ENCODE data around the gene GPSM3.
A peak's percentile ranks its signal among the peaks of the same experiment; 100 is the strongest.

GPSM3 gene

DNA sequence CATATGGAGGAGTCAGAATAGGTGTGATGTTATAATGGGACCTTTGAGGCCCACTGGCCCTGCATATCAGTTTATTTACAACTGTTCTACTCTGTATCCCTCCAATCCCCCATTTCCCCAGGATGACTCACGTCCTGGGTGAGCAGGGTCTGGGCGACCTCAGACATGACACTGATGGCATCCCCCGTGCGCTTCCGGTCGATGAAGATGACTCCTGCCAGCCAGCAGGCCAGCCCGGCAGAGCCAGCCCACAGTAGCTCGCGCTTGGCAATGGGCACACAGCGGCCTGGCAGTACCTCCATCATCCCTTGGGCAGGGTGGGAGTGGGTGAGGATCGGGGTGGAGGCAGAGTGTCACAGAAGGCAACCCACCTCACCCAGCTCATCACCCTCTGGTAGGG is 22.1 kb downstream of the GPSM3 start:
- no peak for DNase-seq

DNA sequence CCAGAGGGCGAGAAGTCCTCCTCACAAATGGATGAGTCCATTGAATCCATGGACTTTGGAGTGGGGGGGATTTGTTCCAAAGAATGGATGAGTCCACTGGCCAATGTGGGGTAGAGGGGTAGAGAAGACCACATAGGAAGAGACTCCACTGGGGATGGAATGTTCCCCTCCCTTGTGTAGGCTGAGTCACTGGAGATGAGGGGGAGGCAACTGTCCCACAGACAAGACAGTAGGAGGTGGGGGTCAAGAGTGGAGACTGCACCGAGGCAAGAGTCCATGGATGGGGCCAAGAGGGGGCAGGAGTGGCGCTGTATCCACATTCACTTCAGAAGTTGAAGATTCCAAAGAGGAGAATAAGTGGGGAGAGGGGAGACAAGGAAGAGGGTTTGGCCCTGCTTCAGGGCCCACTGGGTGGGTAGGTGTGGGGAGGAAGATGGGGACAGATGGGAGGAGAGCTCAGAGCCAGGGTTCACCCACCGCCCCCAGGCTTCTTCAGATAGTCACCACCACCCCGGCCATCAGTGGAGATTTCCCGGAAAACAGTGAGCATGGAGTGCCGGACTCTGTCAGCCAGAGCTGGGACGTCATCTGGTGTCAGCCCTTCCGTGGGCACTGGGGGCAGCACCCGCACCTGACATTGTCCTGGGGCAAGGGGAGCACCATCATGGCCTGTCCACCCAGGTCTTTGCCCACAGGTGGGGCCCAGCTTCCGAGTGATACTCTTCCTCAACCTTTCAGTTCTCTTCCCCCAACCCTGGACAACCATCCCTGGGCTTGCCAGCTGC is 23.4 kb downstream of the GPSM3 start:
- DNase-seq = no peak

DNA sequence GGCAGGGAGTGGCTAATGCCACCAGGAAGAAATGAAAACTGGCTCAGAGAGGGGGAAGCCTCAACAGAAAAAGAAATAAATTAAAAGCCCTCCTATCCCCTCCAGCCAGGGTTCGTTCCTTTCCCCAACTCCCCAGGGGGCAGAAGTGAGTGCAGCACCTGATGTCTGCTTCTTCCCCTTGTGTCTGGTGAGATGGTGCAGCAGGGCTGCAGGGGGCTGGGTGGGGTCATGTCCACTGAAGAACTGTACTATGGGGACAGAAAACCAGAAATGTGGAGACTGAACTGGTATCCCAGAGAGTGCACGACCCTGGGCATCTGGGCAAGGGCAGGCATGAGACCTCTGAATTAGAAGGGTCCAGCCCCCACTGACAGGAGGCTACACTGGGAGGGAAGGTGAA is 24.1 kb downstream of the GPSM3 start:
- no peak for DNase-seq

DNA sequence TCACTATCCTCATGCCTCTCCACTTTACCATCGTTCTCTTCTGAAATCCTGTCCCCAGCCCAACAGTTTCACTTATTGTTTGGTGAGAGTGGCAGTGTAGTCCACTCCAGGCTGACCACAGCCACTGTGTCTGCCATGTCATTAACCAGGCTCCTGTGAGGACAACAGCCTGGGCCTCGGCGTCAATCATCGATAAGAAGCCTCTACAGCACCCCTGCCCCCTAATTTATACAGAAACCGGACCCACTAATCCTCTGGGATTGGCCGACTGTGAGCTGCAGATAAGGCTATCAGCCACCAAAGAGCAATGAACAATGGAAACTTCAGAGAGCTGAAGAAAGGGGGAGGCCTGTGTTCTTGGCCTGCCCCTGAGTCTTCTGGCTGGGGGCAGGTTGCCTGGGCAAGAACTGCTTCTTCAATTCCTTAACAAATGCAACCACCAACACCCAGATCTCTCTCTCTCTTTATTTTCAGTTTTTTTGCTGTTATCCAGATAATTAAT is 24.6 kb downstream of the GPSM3 start:
- no peak for DNase-seq

DNA sequence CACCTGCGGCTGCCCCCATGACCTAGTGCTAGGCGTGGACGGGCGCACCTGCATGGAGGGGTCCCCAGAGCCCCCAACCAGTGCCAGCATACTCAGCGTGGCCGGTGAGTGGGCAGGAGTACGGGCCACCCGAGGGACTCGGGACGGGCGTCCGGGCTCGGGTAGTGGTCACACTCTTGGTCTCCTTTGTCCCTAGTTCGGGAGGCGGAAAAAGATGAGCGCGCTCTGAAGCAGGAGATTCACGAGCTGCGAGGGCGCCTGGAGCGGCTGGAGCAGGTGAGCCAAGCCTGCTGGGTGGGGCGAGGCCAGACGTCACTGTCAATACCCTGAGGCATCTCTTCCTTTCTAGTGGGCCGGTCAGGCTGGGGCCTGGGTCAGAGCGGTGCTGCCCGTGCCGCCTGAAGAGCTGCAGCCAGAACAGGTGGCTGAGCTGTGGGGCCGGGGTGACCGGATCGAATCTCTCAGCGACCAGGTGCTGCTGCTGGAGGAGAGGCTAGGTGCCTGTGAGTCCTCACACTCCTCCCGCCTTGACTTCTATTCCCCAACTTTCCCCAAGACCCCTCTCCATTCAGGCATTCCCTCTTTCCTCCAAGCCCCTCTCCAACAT is 25.2 kb downstream of the GPSM3 start:
- no peak for DNase-seq

DNA sequence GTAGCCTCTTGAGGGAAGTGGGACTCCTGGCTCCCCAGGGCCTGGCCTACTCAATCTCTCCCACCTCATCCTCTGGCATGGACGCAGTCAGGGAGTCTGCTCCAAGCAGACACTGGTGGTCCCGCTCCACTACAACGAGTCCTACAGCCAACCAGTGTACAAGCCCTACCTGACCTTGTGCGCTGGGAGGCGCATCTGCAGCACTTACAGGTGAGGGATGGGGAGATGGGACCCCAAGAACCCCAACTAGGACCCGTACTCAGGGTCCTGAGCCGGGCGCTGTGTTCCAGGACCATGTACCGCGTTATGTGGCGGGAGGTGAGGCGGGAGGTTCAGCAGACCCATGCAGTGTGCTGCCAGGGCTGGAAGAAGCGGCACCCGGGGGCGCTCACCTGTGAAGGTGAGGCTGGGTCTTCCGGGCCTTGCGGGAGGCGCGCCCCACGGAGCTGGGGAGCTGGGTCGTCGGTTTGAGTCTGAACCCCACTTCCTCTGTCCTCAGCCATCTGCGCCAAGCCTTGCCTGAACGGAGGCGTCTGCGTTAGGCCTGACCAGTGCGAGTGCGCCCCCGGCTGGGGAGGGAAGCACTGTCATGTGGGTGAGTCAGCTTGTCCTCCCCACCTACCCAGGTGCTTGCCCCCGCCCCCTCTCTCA is 25.9 kb downstream of the GPSM3 start:
- DNase-seq = no peak

DNA sequence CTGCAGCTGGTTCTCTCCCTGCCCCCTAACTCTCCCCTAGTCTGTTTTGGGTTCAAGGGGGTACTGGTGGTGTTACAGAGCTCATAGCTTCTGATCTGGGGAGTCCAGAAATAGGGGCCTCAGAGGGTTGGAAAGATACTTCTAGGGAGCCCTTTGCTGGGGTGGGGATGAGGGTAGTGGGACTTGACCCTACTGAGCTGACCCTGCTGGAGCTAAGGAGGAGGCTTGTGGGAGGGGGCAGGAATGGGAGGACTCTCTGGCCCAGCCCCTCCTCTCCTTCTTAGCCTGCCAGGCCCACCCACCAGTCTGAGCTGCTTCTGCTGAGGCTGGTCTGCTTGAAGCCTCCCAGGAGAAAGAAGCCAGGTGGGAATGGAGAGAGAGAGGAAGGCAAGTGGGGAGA is 28.1 kb downstream of the GPSM3 start, which contains the start of gene EGFL8:
EGFL8 (plus strand) TSS at position 301 of the 400 bp plus-strand sequence. CDS start 1,571 bp downstream, outside the sequence.
- no peak for DNase-seq

DNA sequence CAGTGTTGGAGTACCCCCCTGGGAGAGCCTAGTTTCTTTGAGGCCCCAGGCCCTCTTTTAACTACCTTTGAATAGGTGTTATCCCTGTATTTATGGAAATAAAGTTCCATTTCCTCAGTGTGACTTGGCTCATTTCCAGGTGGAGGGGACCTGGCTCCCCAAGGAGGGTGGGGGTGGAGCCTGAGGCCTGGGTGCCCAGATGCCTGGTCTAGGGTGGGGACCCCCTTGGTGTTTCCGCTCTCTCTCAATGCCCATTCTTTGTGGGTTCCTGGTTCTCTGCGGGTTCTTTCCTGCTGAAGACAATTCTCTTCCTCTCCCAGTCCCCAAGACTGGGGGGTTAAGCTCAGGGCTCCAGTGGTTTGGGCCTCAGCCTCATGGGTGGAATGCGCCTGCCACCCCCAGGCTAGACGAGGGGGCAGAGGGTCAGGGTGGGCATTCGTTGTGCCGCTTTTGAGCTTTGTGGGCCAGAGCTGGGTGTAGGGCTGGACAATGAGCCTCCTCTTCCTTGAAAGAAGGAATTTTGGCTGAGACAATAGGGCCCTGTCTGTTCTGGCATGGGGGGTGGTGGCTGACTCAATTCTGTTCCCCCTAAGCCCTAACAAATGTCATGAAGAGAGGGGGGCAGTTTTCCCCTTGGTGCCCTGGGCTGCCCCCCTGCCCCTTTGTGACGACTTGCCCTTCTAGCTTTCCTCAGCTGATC is 28.7 kb downstream of the GPSM3 start:
- no peak for DNase-seq

DNA sequence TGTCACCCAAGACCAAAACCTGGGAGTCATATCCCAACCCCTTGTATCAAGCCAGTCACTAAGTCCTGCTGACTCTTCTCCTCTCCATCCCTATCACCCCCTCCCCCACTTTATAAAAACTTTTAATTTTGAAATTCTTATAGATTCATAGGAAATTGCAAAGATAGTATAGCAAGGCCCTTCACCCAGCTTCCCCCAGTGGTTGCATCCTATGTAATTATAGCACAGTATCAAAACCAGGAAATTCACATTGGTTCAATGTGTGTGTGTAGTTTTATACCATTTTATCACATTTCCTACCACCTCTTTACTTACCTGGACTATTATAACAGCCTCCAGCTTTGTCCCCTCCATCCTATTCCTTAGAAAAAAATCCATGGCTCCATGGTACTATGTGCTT is 34.4 kb downstream of the GPSM3 start:
- no peak for DNase-seq

DNA sequence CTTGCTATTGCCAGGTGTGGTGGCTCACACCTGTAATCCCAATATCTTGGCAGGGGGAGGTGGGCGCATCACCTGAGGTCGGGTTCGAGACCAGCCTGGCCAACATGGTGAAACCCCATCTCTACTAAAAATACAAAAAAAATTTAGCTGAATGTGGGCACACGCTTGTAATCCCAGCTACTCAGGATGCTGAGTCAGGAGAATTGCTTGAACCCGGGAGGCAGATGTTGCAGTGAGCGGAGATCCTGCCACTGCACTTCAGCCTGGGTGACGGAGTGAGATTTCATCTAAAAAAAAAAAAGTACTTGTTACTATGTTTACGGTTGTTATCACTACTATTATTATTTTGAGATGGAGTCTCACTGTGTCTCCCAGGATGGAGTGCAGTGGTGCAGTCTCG is 35.6 kb downstream of the GPSM3 start:
- DNase-seq = no peak

DNA sequence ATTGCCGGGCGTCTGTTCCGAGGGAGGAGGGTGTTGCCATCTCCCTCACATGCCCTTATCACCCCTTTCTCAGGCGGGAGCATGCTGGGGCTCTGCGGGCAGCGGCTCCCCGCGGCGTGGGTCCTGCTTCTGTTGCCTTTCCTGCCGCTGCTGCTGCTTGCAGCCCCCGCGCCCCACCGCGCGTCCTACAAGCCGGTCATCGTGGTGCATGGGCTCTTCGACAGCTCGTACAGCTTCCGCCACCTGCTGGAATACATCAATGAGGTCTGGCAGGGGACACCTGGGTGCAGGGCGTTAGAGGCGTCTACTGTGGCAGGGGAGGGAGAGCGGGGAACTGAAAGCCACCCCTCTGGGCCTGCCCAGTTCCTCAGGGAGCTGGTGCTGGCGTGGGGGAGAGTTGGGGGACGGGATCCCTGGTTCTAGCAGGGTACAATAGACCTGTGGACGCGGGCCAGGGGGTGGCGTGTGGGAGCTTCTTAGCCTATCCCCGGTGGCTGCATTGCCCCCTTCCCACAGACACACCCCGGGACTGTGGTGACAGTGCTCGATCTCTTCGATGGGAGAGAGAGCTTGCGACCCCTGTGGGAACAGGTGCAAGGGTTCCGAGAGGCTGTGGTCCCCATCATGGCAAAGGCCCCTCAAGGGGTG is 37.8 kb downstream of the GPSM3 start:
- peak; percentile 32 for DNase-seq

DNA sequence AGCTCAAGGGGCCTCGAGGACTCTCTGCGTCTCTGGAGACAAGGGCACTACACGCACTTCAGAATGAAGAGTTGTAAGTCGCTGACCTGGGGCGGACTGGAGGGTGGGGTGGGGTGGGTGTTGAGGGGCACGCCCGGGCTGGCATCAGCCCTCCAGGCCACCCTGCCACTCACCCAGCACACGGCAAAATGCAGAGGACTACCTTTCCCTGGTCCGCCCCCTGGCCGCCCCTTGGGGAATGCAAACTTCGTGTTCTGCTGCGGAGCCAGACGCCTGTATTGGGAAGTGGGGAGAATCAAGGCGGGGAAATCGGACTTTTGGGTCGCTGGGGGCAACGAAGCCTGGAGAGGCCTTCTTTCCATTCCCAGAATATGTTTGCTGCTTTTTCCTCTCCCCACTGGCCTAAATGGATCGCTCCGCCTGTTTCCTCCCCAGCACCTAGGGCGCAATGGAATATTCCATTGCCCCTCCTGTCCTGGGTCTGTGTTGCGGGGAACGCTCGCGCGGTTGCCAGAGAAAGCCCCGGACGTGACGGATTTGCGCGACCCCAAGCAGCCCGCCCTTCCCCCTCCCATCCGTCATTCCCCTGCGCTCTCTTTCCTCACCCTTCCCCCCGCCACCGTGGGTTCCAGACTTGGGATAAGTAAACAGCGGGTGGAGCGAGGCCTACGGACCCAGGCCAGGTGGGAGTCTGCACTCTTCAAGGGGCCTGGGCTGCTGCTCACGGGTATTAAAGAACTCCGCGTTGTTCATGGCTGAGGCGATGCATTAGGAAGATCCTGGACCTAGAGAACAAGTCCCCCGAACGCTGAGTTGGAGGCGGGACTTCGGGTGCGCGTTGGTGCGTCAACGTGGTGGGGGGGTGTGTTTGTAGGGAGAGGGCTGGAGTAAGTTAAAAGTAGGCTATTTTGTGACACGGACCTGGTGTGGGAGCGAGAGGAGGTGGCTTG is 38.6 kb downstream of the GPSM3 start, which contains the start of gene PPT2:
PPT2 (plus strand) TSS at position 578 of the 950 bp plus-strand sequence. CDS start 454 bp downstream, outside the sequence.
- DNase-seq = peak; percentile 56

DNA sequence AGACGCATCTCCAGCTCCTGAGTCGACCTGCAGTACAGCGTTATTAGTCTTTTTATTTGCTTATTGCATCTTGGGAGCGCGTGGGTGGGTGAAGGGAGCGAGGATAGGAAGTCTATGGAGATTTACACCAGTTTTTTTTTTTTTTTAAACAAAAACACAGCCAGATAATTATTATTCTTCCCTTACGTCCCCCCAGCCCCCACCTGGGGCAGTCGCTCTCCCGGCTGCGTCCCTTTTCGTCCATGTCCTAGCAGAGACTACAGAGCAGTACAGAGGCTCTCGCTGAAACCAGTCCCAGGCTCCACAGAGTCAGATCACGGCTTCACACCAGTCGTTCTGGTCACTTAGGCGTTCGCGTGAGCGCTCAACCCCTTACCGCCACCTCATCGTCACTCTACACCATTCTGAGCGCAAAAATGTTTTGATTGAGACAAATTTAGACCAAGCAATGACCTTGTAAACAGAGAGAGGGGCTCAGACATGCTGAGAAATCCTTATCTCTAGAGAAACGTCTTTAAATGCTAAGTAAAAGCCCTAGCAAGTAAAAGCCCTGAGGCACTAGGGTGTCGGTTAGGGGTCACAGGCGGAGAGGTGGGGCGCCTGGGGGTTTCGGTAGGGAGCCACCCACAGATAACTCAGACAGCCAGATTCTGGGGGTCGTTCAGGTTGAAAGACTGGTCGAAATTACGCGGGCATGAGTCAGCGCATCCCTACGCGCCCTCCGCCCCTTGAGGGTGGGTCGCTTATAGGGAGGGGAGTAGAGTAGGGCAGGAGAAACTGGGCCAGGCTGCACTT is 39.5 kb downstream of the GPSM3 start:
- DNase-seq = no peak

DNA sequence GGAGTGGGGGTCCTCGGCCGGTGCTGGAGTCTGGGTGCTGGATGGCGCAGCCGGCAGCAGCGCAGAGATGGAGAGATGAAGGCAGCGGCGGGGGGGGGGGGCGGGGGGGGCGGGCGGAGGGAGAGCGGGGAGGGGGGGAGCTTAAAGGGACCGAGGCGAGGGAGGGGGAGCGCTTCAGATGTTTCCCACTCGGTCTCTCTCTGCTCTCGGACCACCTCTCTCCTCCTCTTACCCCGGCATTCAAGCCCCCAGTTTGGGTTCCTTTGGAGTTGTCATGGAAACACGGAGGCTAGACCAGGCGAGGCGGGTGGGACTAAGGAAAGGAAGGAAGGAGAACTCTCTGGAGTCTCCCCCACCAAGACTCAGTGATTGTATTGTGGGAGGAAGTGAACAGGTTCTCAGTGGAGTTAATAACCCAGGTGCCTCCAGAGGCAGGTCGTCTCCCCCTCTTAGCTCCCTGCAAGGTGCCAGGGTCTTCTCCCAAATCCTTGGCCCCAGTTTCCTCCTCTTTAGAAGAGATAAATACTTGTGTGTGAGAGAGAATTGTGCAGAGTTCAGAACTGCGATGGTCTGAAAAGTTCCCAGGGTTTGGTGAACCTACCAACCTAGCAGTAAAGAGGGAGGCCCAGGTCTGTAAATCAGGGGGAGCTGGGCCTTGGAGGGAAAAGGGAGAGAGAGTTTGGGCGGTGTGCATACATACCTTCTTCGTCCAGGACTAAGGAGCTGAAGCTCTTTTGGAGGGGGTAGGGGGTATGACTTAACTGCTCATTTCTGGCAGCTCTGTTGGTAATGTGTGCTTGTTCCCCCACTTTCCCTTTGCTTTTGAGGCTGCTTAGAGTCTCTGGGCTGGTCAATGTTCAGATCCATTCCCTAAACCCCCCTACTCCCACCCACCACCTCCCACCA is 40.3 kb downstream of the GPSM3 start, which contains the start of gene PRRT1:
PRRT1 (minus strand) TSS at position 77 of the 906 bp plus-strand sequence. CDS start 112 bp downstream, outside the sequence.
- DNase-seq = no peak

DNA sequence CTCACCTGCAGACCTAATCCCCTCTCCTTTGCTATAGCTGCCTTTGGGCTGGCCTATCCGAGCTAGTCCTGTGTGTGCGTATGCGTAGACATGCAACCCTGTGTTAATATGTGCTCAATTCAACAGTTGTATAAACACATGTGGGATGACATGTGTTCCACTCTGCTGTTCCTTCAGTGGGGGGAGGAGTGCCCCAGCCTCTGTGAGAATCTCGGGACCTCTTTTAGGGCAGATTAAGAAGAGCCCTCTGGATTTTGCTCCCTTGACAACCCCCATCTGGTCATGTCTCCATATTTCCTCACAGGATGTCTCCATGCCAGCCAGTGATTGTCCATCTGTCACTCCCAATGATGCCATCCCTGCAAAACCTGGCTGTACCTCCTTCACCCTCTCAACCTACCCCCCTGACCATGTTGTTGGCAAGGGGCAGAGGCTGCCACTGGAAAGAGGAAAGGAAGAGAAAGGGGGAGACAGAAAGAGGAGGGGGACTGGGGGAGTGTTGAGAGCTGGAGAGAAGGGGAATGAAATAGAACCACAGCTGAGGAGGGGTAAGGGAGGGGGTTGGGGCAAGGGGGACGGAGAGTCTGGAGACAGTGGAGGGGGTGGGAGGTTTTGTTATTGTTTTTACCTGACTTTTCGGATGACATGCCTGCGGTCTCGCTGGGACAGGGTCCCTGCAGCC is 41.1 kb downstream of the GPSM3 start:
- no peak for DNase-seq

DNA sequence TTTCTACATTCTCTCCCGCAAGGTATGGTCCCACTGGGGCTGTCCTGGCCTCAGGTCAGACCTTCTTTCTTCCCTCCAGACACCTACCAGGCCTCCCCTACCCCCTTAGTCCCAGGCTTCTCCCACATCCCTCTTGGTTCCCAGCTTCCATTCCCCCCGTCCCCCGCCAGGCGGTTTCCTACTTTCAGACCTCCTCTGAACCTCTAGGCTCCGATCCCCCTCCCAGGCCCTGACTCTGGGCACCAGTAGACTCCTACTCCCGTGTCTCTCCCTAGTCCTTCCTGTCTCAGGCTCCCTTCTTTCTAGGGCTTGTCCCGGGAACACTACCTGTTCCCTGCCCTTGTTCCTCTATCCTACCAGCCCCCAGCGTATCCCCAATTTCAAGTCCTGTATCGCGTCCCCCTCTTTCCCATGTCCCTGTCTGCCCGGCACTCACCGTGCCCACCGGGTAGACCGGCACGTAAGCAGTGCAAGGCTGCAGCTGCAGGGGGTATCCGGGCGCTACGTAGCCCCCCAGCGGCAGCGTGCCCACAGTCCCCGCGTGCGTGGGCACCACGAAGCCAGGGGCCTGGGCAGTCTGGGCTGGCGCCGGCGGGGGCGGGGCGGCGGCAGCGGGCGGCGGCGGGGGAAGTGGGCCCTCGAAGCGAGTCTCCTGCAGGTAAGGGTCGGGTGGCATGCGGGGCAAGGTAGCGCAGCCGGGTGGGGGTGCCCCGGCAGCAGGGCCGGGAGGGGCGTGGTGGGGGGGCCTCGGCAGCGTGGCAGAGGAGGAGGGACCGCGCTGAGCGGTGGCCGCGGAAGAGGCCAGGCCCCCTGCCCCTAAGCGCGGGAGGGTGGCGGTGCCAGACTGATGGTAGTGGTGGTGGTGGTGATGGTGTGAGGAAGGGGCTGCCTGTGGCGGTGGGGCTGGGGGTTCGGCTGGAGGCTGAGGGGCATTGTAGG is 42.2 kb downstream of the GPSM3 start:
- DNase-seq = no peak

DNA sequence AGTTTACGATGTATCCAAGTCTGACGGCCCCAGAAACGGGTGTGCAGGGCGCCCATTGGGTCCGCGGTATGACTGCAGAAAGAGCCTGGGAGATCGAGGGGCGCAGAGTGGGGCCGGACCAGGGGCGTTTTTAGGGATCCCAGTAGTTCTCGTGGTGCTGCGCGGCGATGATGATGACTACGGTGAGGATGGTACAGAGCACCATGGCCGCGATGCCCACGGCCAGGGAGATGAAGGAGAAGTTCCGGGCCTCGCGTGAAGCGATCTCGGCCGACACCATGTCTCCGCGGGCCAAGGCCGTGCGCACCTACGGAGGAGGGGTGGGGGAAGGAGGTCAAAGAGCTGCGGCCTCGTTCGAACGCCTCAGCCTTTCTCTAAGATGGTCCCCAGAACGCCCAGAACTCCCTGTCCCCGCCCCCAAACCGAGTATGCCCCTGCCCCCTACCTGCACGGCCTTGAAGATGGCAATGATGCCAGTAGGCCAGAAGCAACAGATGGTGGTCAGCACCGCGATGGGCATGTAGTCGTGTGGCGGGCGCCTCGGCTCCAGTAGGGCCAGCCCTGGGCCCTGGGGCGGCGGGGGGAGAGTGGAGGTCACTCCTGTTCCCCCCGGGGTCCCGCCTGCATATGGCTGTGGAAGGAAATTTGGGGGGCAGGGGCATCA is 43.2 kb downstream of the GPSM3 start:
- DNase-seq = no peak

All from KG1 (cell line).